WI38 (cell line): Measurements from ENCODE around the gene PDCD1LG2.

Experiments
- H3K4me3 ChIP-seq: 2 replicates; pipeline ENCODE4 v1.5.1; 2011; ENCODE audit warnings: low read depth, mild to moderate bottlenecking, control low read depth, low read length
- TF ChIP-seq, protein P1 (sequence below): IDR thresholded peaks from 2 replicates; pipeline ENCODE4 v1.5.1; 2012; ENCODE audit warnings: low read depth, mild to moderate bottlenecking, control low read depth, low read length

Gene PDCD1LG2

DNA sequence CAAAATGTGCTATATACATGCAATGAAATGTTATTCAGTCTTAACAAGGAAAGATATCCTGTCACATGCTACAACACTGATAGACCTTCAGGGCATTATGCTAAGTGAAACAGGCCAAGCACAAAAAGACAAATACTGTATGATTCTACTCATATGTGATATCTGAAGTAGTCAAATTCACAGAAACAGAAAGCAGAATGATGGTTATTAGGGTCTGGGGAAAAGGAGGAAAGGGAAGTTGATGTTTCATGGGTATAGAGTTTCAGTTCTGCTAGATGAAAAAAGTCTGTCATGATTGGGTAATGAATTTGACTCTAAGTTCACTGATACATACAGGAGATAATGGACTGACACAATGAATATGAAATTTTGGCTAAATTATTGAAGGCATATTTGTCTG is 107.4 kb downstream of the PDCD1LG2 start:
- no peak overlapping the region for H3K4me3 ChIP-seq
- TF ChIP-seq, protein P1, sequence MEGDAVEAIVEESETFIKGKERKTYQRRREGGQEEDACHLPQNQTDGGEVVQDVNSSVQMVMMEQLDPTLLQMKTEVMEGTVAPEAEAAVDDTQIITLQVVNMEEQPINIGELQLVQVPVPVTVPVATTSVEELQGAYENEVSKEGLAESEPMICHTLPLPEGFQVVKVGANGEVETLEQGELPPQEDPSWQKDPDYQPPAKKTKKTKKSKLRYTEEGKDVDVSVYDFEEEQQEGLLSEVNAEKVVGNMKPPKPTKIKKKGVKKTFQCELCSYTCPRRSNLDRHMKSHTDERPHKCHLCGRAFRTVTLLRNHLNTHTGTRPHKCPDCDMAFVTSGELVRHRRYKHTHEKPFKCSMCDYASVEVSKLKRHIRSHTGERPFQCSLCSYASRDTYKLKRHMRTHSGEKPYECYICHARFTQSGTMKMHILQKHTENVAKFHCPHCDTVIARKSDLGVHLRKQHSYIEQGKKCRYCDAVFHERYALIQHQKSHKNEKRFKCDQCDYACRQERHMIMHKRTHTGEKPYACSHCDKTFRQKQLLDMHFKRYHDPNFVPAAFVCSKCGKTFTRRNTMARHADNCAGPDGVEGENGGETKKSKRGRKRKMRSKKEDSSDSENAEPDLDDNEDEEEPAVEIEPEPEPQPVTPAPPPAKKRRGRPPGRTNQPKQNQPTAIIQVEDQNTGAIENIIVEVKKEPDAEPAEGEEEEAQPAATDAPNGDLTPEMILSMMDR, result no peak

DNA sequence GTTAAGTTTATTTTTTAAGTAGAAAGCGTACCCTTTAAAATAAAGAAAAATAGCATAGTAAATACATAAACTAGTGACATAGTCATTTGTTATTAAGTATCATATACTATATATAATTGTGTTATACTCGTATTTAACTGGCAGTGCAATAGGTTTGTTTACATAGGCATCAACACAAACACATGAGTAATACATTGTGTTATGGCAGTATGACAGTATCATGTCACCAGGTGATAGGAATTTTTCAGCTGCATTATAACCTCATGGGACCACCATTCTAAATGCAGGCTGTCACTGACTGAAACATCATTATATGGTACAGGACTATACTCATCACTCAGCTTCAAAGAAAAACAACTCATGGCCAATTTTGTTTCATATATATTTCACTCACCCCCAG is 110.2 kb downstream of the PDCD1LG2 start:
- TF ChIP-seq, protein P1, result no peak
- no peak overlapping the region for H3K4me3 ChIP-seq
